ENCODE measurements around the gene RASAL3. TPM values are rescaled to one million over a fixed set of nuclear protein-coding genes. Genes with fewer than 3 reads are reported as not detected.

RASAL3 gene
- total RNA-seq, 1 donor from 2014 or later, result 0.14 TPM

GRCh38 chr19:15436012-15436825, 28.1 kb downstream of the RASAL3 start:
- peaks cover 7% of the 10 kb centered on the region for H3K4me1 Mint-ChIP-seq (ENCODE audit: low read depth, unreplicated experiment)
- H3K79me2 ChIP-seq (ENCODE audit: insufficient read depth, low read length), result peaks cover 14% of the 10 kb centered on the region
- no peak overlapping the region for H3K4me3 ChIP-seq (ENCODE audit: insufficient read depth, low read depth, low read length)
- no peak overlapping the region for H3K4me3 Mint-ChIP-seq (ENCODE audit: unreplicated experiment)
- DNase-seq (ENCODE audit: low read depth) (peak; percentile 19), FAIRE-seq (no peak)
- H3K9me3 Mint-ChIP-seq (ENCODE audit: unreplicated experiment), result peaks cover 2% of the 10 kb centered on the region
- H3K27ac Mint-ChIP-seq (ENCODE audit: unreplicated experiment), result no peak overlapping the region
- peaks cover 11% of the 10 kb centered on the region for H3K4me1 ChIP-seq (ENCODE audit: insufficient read depth, low read length)
- no peaks in the 10 kb centered on the region for H3K27me3 ChIP-seq (ENCODE audit: insufficient read depth, low read length)
- H3K27ac ChIP-seq (ENCODE audit: low read depth, low read length), result no peak overlapping the region
- no peaks in the 10 kb centered on the region for H3K36me3 ChIP-seq (ENCODE audit: insufficient read depth, low read length)
- no peaks in the 10 kb centered on the region for H3K27me3 Mint-ChIP-seq (ENCODE audit: low read depth, unreplicated experiment)
- peaks cover 5% of the 10 kb centered on the region for H3K36me3 Mint-ChIP-seq (ENCODE audit: low read depth, unreplicated experiment)
- H3K9me3 ChIP-seq (ENCODE audit: insufficient read depth, low read depth, low read length), result no peaks in the 10 kb centered on the region
- no peak overlapping the region for H3K9ac ChIP-seq (ENCODE audit: low read length)
- TF ChIP-seq EZH2 (IDR thresholded peaks at IDR 0.05; ENCODE audit: insufficient read depth, low read length) (no peak), CTCF (IDR thresholded peaks at IDR 0.05; ENCODE audit: insufficient read depth, low read depth, low read length) (no peak)
- no peak overlapping the region for H3K4me2 ChIP-seq (ENCODE audit: low read length)
- no peak overlapping the region for H2AFZ ChIP-seq (ENCODE audit: low read depth, low read length)
- H4K20me1 ChIP-seq (ENCODE audit: insufficient read depth, low read length), result peaks cover 6% of the 10 kb centered on the region

GRCh38 chr19:15433519-15434069, 30.8 kb downstream of the RASAL3 start:
- Mint-ChIP-seq H3K4me1 (ENCODE audit: low read depth, unreplicated experiment) (peaks cover 14% of the 10 kb centered on the region), H3K4me3 (ENCODE audit: unreplicated experiment) (peak overlapping the region; percentile 95), H3K9me3 (ENCODE audit: unreplicated experiment) (peaks cover 2% of the 10 kb centered on the region), H3K36me3 (ENCODE audit: low read depth, unreplicated experiment) (peaks cover 8% of the 10 kb centered on the region), H3K27me3 (ENCODE audit: low read depth, unreplicated experiment) (no peaks in the 10 kb centered on the region), H3K27ac (ENCODE audit: unreplicated experiment) (peak overlapping the region; percentile 89)
- H3K4me2 ChIP-seq (ENCODE audit: low read length), result peak overlapping the region; percentile 93
- peak overlapping the region; percentile 72 for H2AFZ ChIP-seq (ENCODE audit: low read depth, low read length)
- peaks cover 31% of the 10 kb centered on the region for H4K20me1 ChIP-seq (ENCODE audit: insufficient read depth, low read length)
- H3K27ac ChIP-seq (ENCODE audit: low read depth, low read length), result no peak overlapping the region
- H3K79me2 ChIP-seq (ENCODE audit: insufficient read depth, low read length), result peaks cover 41% of the 10 kb centered on the region
- TF ChIP-seq EZH2 (IDR thresholded peaks at IDR 0.05; ENCODE audit: insufficient read depth, low read length) (no peak), CTCF (IDR thresholded peaks at IDR 0.05; ENCODE audit: insufficient read depth, low read depth, low read length) (no peak)
- no peaks in the 10 kb centered on the region for H3K9me3 ChIP-seq (ENCODE audit: insufficient read depth, low read depth, low read length)
- peak overlapping the region; percentile 75 for H3K9ac ChIP-seq (ENCODE audit: low read length)
- FAIRE-seq (no peak), DNase-seq (ENCODE audit: low read depth) (no peak)
- H3K4me3 ChIP-seq (ENCODE audit: insufficient read depth, low read depth, low read length), result no peak overlapping the region
- no peaks in the 10 kb centered on the region for H3K27me3 ChIP-seq (ENCODE audit: insufficient read depth, low read length)
- peaks cover 19% of the 10 kb centered on the region for H3K4me1 ChIP-seq (ENCODE audit: insufficient read depth, low read length)
- no peaks in the 10 kb centered on the region for H3K36me3 ChIP-seq (ENCODE audit: insufficient read depth, low read length)
